Skeletal muscle cell (primary cell): ENCODE data around the gene THEM4.

Experiments
- DNase-seq: peaks from one replicate; pipeline ENCODE4 v3.0.0-alpha.2; 2010; ENCODE audit warnings: low read depth
- H3K4me3 ChIP-seq: 2 replicates; pipeline ENCODE4 v1.5.1; 2011; ENCODE audit warnings: low read depth, mild to moderate bottlenecking, control low read depth, low read length, moderate library complexity

The THEM4 gene

GRCh38 chr1:151843398-151843797, 65.9 kb downstream of the THEM4 start:
- no peak overlapping the region for H3K4me3 ChIP-seq
- DNase-seq, result no peak

GRCh38 chr1:151841141-151841540, 68.2 kb downstream of the THEM4 start:
- peak; percentile 52 for DNase-seq
- H3K4me3 ChIP-seq, result no peak overlapping the region

GRCh38 chr1:151840421-151840820, 68.9 kb downstream of the THEM4 start:
- H3K4me3 ChIP-seq, result no peak overlapping the region
- DNase-seq, result no peak

GRCh38 chr1:151839457-151840403, 69.6 kb downstream of the THEM4 start, which contains the start of gene C2CD4D:
TSS of gene C2CD4D (minus strand) at chr1:151839820. CDS start at chr1:151838989, 831 bp downstream.
- DNase-seq, result no peak
- H3K4me3 ChIP-seq, result peak within 1 kb of the TSS; percentile 34

GRCh38 chr1:151839082-151839412, 70.3 kb downstream of the THEM4 start:
- no peak overlapping the region for H3K4me3 ChIP-seq
- DNase-seq, result no peak

- H3K4me3 ChIP-seq, result peak overlapping the region; percentile 34
- no peak for DNase-seq
Observed at GRCh38 chr1:151838222-151839081, 70.9 kb downstream of the THEM4 start.

GRCh38 chr1:151837884-151838221, 71.5 kb downstream of the THEM4 start:
- H3K4me3 ChIP-seq, result no peak overlapping the region
- no peak for DNase-seq

- H3K4me3 ChIP-seq, result no peak overlapping the region
- DNase-seq, result no peak
Observed at GRCh38 chr1:151837197-151837596, 72.1 kb downstream of the THEM4 start.

- H3K4me3 ChIP-seq, result no peak overlapping the region
- DNase-seq, result no peak
Observed at GRCh38 chr1:151835596-151835995, 73.7 kb downstream of the THEM4 start.

GRCh38 chr1:151834239-151834638, 75.1 kb downstream of the THEM4 start:
- DNase-seq, result no peak
- H3K4me3 ChIP-seq, result no peak overlapping the region

- no peak for DNase-seq
- H3K4me3 ChIP-seq, result no peak overlapping the region
Observed at GRCh38 chr1:151833172-151833900, 76.0 kb downstream of the THEM4 start.

- no peak overlapping the region for H3K4me3 ChIP-seq
- DNase-seq, result peak; percentile 10
Observed at GRCh38 chr1:151832318-151832980, 76.9 kb downstream of the THEM4 start.

- DNase-seq, result no peak
- H3K4me3 ChIP-seq, result no peak within 1 kb of the TSS
Observed at GRCh38 chr1:151831605-151832004, 77.7 kb downstream of the THEM4 start, which contains the start of gene RORC. TSS of gene RORC (minus strand) at chr1:151831802. CDS start at chr1:151831764, 38 bp downstream.

GRCh38 chr1:151831256-151831591, 78.1 kb downstream of the THEM4 start:
- DNase-seq, result no peak
- no peak overlapping the region for H3K4me3 ChIP-seq

- no peak overlapping the region for H3K4me3 ChIP-seq
Observed at GRCh38 chr1:151830055-151830454, 79.3 kb downstream of the THEM4 start.

GRCh38 chr1:151829352-151830046, 79.8 kb downstream of the THEM4 start:
- no peak for DNase-seq
- H3K4me3 ChIP-seq, result no peak overlapping the region

More at GRCh38 chr1:151830055-151830454, 79.3 kb downstream of the THEM4 start:
- DNase-seq, result no peak

GRCh38 chr1:151828921-151829320, 80.4 kb downstream of the THEM4 start:
- H3K4me3 ChIP-seq, result no peak overlapping the region
- peak; percentile 9 for DNase-seq

- no peak for DNase-seq
- H3K4me3 ChIP-seq, result no peak overlapping the region
Observed at GRCh38 chr1:151827853-151828252, 81.5 kb downstream of the THEM4 start.
